HepG2 (cell line): ENCODE measurements around the gene PMVK. TPM values are rescaled to one million over a fixed set of nuclear protein-coding genes. Genes with fewer than 3 reads are reported as not detected.
A peak's percentile ranks its signal among the peaks of the same experiment; 100 is the strongest.

ENCODE experiments used
- CREBL2 ChIP-seq: sonication (generic); formaldehyde crosslinking; IDR thresholded peaks from 2 replicates; pipeline ENCODE4 v1.8.1; 2023; ENCODE audit warnings: missing genetic modification reagents, mild to moderate bottlenecking, borderline replicate concordance
- CTCF ChIP-seq: sonication (generic); formaldehyde crosslinking; IDR thresholded peaks from 2 replicates; pipeline ENCODE4 v1.5.0; 2020; ENCODE audit warnings: mild to moderate bottlenecking, missing genetic modification reagents, moderate library complexity
- FOSL2 ChIP-seq: sonication (generic); formaldehyde crosslinking; IDR thresholded peaks from 2 replicates; pipeline ENCODE4 v1.4.0; 2020; ENCODE audit warnings: missing genetic modification reagents
- KLF16 ChIP-seq, 2 experiments: sonication (generic) in 1 of 2; formaldehyde crosslinking in 1 of 2; IDR thresholded peaks; 2 replicates each; pipeline versions ENCODE4 v1.6.1 to v1.8.0; 2016 to 2023; ENCODE audit warnings: missing genetic modification reagents in 2 of 2, missing compliant biosample characterization in 1 of 2
- NR2F6 ChIP-seq, 2 experiments: IDR thresholded peaks; 2 replicates each; pipeline ENCODE4 v1.6.1; 2016; ENCODE audit warnings: antibody characterized with exemption in 1 of 2, mild to moderate bottlenecking in 1 of 2
- POLR2G ChIP-seq: fragments of 200-400 bp; formaldehyde crosslinking; IDR thresholded peaks from 2 replicates; pipeline ENCODE4 v1.6.1; 2018; ENCODE audit warnings: mild to moderate bottlenecking, low read depth, low read length, moderate library complexity
- RORA ChIP-seq: sonication (generic); formaldehyde crosslinking; IDR thresholded peaks from 2 replicates; pipeline ENCODE4 v1.5.0; 2020; ENCODE audit warnings: mild to moderate bottlenecking, missing genetic modification reagents, moderate library complexity
- SIN3B ChIP-seq: fragments of 150-350 bp; IDR thresholded peaks from 2 replicates; pipeline ENCODE4 v1.6.1; 2014; ENCODE audit warnings: low read length
- SKI ChIP-seq: fragments of 450-650 bp; IDR thresholded peaks from one replicate; pipeline ENCODE4 v1.6.1; 2018; ENCODE audit warnings: mild to moderate bottlenecking; ENCODE audit not compliant: partially characterized antibody
- SYNCRIP ChIP-seq: fragments of 200-400 bp; formaldehyde crosslinking; IDR thresholded peaks from 2 replicates; pipeline ENCODE4 v1.6.1; 2018; ENCODE audit warnings: mild to moderate bottlenecking, low read depth, low read length; ENCODE audit not compliant: insufficient read depth
- ZBTB25 ChIP-seq: IDR thresholded peaks from 2 replicates; pipeline ENCODE4 v1.6.1; 2018; ENCODE audit warnings: missing genetic modification reagents
- ZBTB37 ChIP-seq: sonication (generic); formaldehyde crosslinking; IDR thresholded peaks from 2 replicates; pipeline ENCODE4 v1.4.0; 2020; ENCODE audit warnings: mild to moderate bottlenecking, missing genetic modification reagents
- ZBTB7A ChIP-seq: sonication (generic); formaldehyde crosslinking; IDR thresholded peaks from 2 replicates; pipeline ENCODE4 v1.8.0; 2022; ENCODE audit warnings: mild to moderate bottlenecking, missing genetic modification reagents
- ZIK1 ChIP-seq: sonication (generic); formaldehyde crosslinking; IDR thresholded peaks from 2 replicates; pipeline ENCODE4 v1.5.0; 2020; ENCODE audit warnings: mild to moderate bottlenecking, low read depth, missing genetic modification reagents, borderline replicate concordance
- ZNF143 ChIP-seq: sonication (generic); formaldehyde crosslinking; IDR thresholded peaks from 2 replicates; pipeline ENCODE4 v1.4.0; 2020; ENCODE audit warnings: missing genetic modification reagents
- ZNF17 ChIP-seq: sonication (generic); formaldehyde crosslinking; IDR thresholded peaks from 2 replicates; pipeline ENCODE4 v1.5.0; 2020; ENCODE audit warnings: mild to moderate bottlenecking, missing genetic modification reagents
- ZNF510 ChIP-seq: sonication (generic); formaldehyde crosslinking; IDR thresholded peaks from 2 replicates; pipeline ENCODE4 v1.4.0; 2020; ENCODE audit warnings: low read depth, mild to moderate bottlenecking, missing genetic modification reagents
- ZNF609 ChIP-seq: sonication (generic); formaldehyde crosslinking; IDR thresholded peaks from 2 replicates; pipeline ENCODE4 v1.4.0; 2020; ENCODE audit warnings: mild to moderate bottlenecking, missing genetic modification reagents, borderline replicate concordance
- ZNF674 ChIP-seq: sonication (generic); formaldehyde crosslinking; IDR thresholded peaks from 2 replicates; pipeline ENCODE4 v1.5.0; 2020; ENCODE audit warnings: low read depth, mild to moderate bottlenecking, missing genetic modification reagents
- ZNF776 ChIP-seq: sonication (generic); formaldehyde crosslinking; IDR thresholded peaks from 2 replicates; pipeline ENCODE4 v1.4.0; 2020; ENCODE audit warnings: mild to moderate bottlenecking, missing genetic modification reagents
- ZNF83 ChIP-seq: sonication (generic); formaldehyde crosslinking; IDR thresholded peaks from 2 replicates; pipeline ENCODE4 v1.4.0; 2020; ENCODE audit warnings: missing genetic modification reagents, mild to moderate bottlenecking, borderline replicate concordance
- polyA plus RNA-seq, 8 experiments: library from polyadenylated mRNA; depleted of rRNA in 3 of 8; stranded (reverse) in 7 of 8; unstranded in 1 of 8; fragments of >200 nt; fragmentation: Illumina TruSeq in 4 of 8; extraction: Trizol in 4 of 8; gene quantifications; 2 replicates each; pipeline versions ENCODE4 v1.2.1 to v1.2.3, GENCODE V29; 2011 to 2016; ENCODE audit warnings: low read depth in 4 of 8, missing spikeins in 1 of 8, mixed read lengths in 1 of 8; ENCODE audit not compliant: insufficient read depth in 1 of 8
- total RNA-seq, 5 experiments: library from RNA; depleted of rRNA; stranded (reverse); fragments of >200 nt; fragmentation: Illumina TruSeq; extraction: Trizol; gene quantifications; 2 replicates each; pipeline ENCODE4 v1.2.3, GENCODE V29; 2016; ENCODE audit warnings: low read depth in 1 of 5

Gene PMVK
- total and polyA plus RNA-seq, 2 of the 13 experiments (the other 11 are each of a cell fraction or from before 2014, with no cell fraction given), result 3.9 to 12.6 TPM

- TF ChIP-seq ZBTB25, result peak; percentile 84
- peak in 1 of 2 experiments; percentile 69; a peak in 2 of 4 replicates for TF ChIP-seq KLF16 (CRISPR knock-in tag; IDR thresholded peaks at IDR 0.05)
- TF ChIP-seq ZNF17, result no peak
- no peak for TF ChIP-seq ZBTB7A (CRISPR knock-in tag)
- peak; percentile 66 for TF ChIP-seq POLR2G
- no peak for TF ChIP-seq SKI
- no peak for TF ChIP-seq SYNCRIP
- no peak for TF ChIP-seq ZNF609 (CRISPR knock-in tag)
- no peak for TF ChIP-seq CREBL2 (CRISPR knock-in tag)
- TF ChIP-seq ZIK1, result 0 out of 2 replicates have a peak, but pooled peaks have one; percentile 30
- TF ChIP-seq NR2F6 (IDR thresholded peaks at IDR 0.05), result no peak
- TF ChIP-seq NR2F6 (CRISPR knock-in tag; IDR thresholded peaks at IDR 0.05), result no peak
- TF ChIP-seq ZNF83 (CRISPR knock-in tag), result no peak; the same call in 1 of the 2 replicates
- no peak for TF ChIP-seq RORA
- TF ChIP-seq ZNF674, result no peak
- peak; percentile 13; the same call in 1 of the 2 replicates for TF ChIP-seq ZNF510 (CRISPR knock-in tag)
- TF ChIP-seq ZBTB37 (CRISPR knock-in tag), result no peak
- TF ChIP-seq ZNF776 (CRISPR knock-in tag), result peak; percentile 47; the same call in 1 of the 2 replicates
- peak; percentile 6; the same call in 1 of the 2 replicates for TF ChIP-seq CTCF (CRISPR knock-in tag)
- TF ChIP-seq ZNF143 (CRISPR knock-in tag), result no peak
- no peak for TF ChIP-seq SIN3B
- TF ChIP-seq FOSL2 (CRISPR knock-in tag), result no peak
Measured at GRCh38 chr1:154974808-154975408, 38.4 kb upstream of the PMVK start (continued).
